ENCODE results near the gene RAB28.

DNA sequence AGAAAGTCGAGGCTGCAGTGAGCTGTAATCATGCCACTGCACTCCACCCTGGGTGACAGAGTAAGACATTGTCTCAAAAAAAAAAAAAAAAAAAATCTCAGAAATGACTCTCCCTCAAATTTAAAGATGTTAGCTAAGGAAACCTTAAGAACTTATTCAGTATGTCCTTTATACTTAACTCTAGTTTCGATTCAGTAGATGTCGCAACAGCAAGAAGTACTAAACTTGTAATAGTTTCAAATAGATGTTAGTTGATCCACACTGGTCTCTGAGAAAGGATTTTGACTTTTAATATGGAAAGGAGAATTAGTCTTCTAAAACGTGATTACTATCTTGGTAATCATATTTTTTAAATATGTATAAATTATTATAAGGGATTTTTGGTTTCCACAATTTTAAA is 30.6 kb upstream of the RAB28 start:
- TF ChIP-seq GATA2 (IDR thresholded peaks at IDR 0.05; ENCODE audit: low read depth, low read length): no peak
- TF ChIP-seq GATA3 (IDR thresholded peaks at IDR 0.05; ENCODE audit: low read depth, low read length): no peak
